ENCODE measurements around the gene ABCA5. TPM values are rescaled to one million over a fixed set of nuclear protein-coding genes. Genes with fewer than 3 reads are reported as not detected.

Gene ABCA5
- total RNA-seq, 1 donor from 2014 or later, result 485 TPM

GRCh38 chr17:69363488-69364210, 36.7 kb upstream of the ABCA5 start:
- DNase-seq, result no peak
- no peak for TF ChIP-seq CTCF (IDR thresholded peaks at IDR 0.05; ENCODE audit: partially characterized antibody, unreplicated experiment)
- no peak overlapping the region for H3K4me3 Mint-ChIP-seq (ENCODE audit: unreplicated experiment)
- H3K27me3 Mint-ChIP-seq (ENCODE audit: unreplicated experiment), result no peaks in the 10 kb centered on the region
- no peak overlapping the region for H3K27ac Mint-ChIP-seq (ENCODE audit: unreplicated experiment)
- no peaks in the 10 kb centered on the region for H3K4me1 Mint-ChIP-seq (ENCODE audit: low read depth, unreplicated experiment)
- no peaks in the 10 kb centered on the region for H3K36me3 Mint-ChIP-seq (ENCODE audit: unreplicated experiment)
- no peaks in the 10 kb centered on the region for H3K9me3 Mint-ChIP-seq (ENCODE audit: unreplicated experiment)

GRCh38 chr17:69361156-69361555, 34.2 kb upstream of the ABCA5 start:
- no peaks in the 10 kb centered on the region for H3K4me1 Mint-ChIP-seq (ENCODE audit: low read depth, unreplicated experiment)
- H3K36me3 Mint-ChIP-seq (ENCODE audit: unreplicated experiment), result no peaks in the 10 kb centered on the region
- H3K27ac Mint-ChIP-seq (ENCODE audit: unreplicated experiment), result no peak overlapping the region
- no peaks in the 10 kb centered on the region for H3K9me3 Mint-ChIP-seq (ENCODE audit: unreplicated experiment)
- no peak for DNase-seq
- H3K4me3 Mint-ChIP-seq (ENCODE audit: unreplicated experiment), result no peak overlapping the region
- TF ChIP-seq CTCF (IDR thresholded peaks at IDR 0.05; ENCODE audit: partially characterized antibody, unreplicated experiment), result no peak
- peaks cover 2% of the 10 kb centered on the region for H3K27me3 Mint-ChIP-seq (ENCODE audit: unreplicated experiment)

- Mint-ChIP-seq H3K36me3 (ENCODE audit: unreplicated experiment) (no peaks in the 10 kb centered on the region), H3K4me3 (ENCODE audit: unreplicated experiment) (no peak overlapping the region), H3K9me3 (ENCODE audit: unreplicated experiment) (no peaks in the 10 kb centered on the region), H3K4me1 (ENCODE audit: low read depth, unreplicated experiment) (no peaks in the 10 kb centered on the region), H3K27ac (ENCODE audit: unreplicated experiment) (no peak overlapping the region), H3K27me3 (ENCODE audit: unreplicated experiment) (peaks cover 2% of the 10 kb centered on the region)
- no peak for TF ChIP-seq CTCF (IDR thresholded peaks at IDR 0.05; ENCODE audit: partially characterized antibody, unreplicated experiment)
- DNase-seq, result no peak
These were observed 32.0 kb upstream of the ABCA5 start for GRCh38 chr17:69358688-69359596.

GRCh38 chr17:69357701-69358100, 30.8 kb upstream of the ABCA5 start:
- Mint-ChIP-seq H3K36me3 (ENCODE audit: unreplicated experiment) (no peaks in the 10 kb centered on the region), H3K4me1 (ENCODE audit: low read depth, unreplicated experiment) (no peaks in the 10 kb centered on the region), H3K27ac (ENCODE audit: unreplicated experiment) (no peak overlapping the region), H3K4me3 (ENCODE audit: unreplicated experiment) (no peak overlapping the region), H3K27me3 (ENCODE audit: unreplicated experiment) (peaks cover 2% of the 10 kb centered on the region), H3K9me3 (ENCODE audit: unreplicated experiment) (no peaks in the 10 kb centered on the region)
- TF ChIP-seq CTCF (IDR thresholded peaks at IDR 0.05; ENCODE audit: partially characterized antibody, unreplicated experiment), result no peak
- DNase-seq, result no peak

GRCh38 chr17:69356625-69357024, 29.7 kb upstream of the ABCA5 start:
- H3K36me3 Mint-ChIP-seq (ENCODE audit: unreplicated experiment), result no peaks in the 10 kb centered on the region
- no peak for TF ChIP-seq CTCF (IDR thresholded peaks at IDR 0.05; ENCODE audit: partially characterized antibody, unreplicated experiment)
- H3K9me3 Mint-ChIP-seq (ENCODE audit: unreplicated experiment), result no peaks in the 10 kb centered on the region
- no peak overlapping the region for H3K4me3 Mint-ChIP-seq (ENCODE audit: unreplicated experiment)
- H3K27ac Mint-ChIP-seq (ENCODE audit: unreplicated experiment), result no peak overlapping the region
- H3K4me1 Mint-ChIP-seq (ENCODE audit: low read depth, unreplicated experiment), result peaks cover 6% of the 10 kb centered on the region
- DNase-seq, result no peak
- H3K27me3 Mint-ChIP-seq (ENCODE audit: unreplicated experiment), result peaks cover 2% of the 10 kb centered on the region
